IPS-20b (cell line): ENCODE results near the gene NOL4L.

ENCODE experiments used
- H3K27ac ChIP-seq: one replicate; pipeline ENCODE4 v1.5.1; 2013; ENCODE audit warnings: low read length
- H3K27me3 ChIP-seq: 2 replicates; pipeline ENCODE4 v1.6.1; 2013; ENCODE audit warnings: mild to moderate bottlenecking, low read length, inconsistent platforms; ENCODE audit not compliant: insufficient read depth
- H3K36me3 ChIP-seq: 2 replicates; pipeline ENCODE4 v1.6.1; 2013; ENCODE audit warnings: low read depth, mild to moderate bottlenecking, inconsistent platforms, low read length, moderate library complexity; ENCODE audit not compliant: insufficient read depth
- H3K4me1 ChIP-seq: 2 replicates; pipeline ENCODE4 v1.6.1; 2013; ENCODE audit warnings: mild to moderate bottlenecking, control low read depth, inconsistent platforms, low read length, moderate library complexity; ENCODE audit not compliant: insufficient read depth
- H3K4me3 ChIP-seq: 2 replicates; pipeline ENCODE4 v1.5.1; 2013; ENCODE audit warnings: mild to moderate bottlenecking, low read length, inconsistent platforms
- H3K9ac ChIP-seq: 2 replicates; pipeline ENCODE4 v1.6.1; 2013; ENCODE audit warnings: low read depth, mild to moderate bottlenecking, inconsistent platforms, low read length, moderate library complexity
- H3K9me3 ChIP-seq: 2 replicates; pipeline ENCODE4 v1.6.1; 2013; ENCODE audit warnings: mild to moderate bottlenecking, low read depth, low read length, inconsistent platforms; ENCODE audit not compliant: insufficient read depth

NOL4L gene

DNA sequence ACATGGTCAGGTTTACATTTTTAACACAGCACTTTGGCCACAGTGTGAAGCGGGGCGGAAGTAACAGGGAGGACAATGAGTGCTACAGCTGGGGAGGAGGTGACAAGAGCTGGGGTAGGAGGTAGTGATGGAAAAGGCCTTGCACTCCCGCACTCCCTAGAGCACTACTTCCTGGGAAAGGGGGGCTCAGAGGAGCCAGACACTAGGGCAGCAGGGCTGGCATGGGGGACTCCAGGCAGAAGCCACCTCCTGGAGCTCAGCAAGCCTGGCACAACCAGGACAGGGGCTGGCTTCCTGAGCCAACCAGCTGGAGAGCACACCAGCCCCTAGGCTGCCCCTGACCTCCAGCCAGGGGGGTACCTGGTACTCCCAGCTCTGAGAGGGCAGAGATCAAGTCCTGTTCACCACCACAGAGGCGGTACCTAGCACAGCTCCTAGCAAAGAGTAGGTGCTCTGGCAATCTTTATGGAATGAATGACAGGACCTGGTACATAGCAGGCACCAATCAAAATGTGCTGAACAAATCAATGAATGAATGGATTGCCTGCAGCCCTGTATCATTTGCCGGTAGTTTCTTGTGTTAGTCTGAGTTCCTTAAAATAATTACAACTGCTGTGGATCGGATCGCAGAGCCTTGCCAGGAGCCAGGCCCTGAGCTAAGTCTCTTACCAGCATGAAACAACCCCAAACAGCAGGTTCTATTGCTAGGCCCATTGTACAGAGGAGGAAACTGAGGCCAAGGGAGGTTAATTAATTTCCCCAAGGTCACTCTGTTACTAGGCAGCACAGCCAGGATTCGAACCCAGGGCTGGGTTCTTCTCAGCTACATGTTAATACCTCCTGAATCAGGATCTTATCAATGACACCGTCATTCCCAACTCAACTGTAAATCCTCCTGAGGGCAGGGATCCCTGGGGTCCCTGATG lies 15.5 kb downstream of the NOL4L start:
- no peaks in the 10 kb centered on the region for H3K27me3 ChIP-seq
- no peaks in the 10 kb centered on the region for H3K36me3 ChIP-seq
- H3K4me3 ChIP-seq = no peak overlapping the region
- peaks cover 3% of the 10 kb centered on the region; the same call in 1 of the 2 replicates for H3K4me1 ChIP-seq
- no peak overlapping the region for H3K9ac ChIP-seq
- no peak overlapping the region for H3K27ac ChIP-seq
- H3K9me3 ChIP-seq = no peaks in the 10 kb centered on the region

DNA sequence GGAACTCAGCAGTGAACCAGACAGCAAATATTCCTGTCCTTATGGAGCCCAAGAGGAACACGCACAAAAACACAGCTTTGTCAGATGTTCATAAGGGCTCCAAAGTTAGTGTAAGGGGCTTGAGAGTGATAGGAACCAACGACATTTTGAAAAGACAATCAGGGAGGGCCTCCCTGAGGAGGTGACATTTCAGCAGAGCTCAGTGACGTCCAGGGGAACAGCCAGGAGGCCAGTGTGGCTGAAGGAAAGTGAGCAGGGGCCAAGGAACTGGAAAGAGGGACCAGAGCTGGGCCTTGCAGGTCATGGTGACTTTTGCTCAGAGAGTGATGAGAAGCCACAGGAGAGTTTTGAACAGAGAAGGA lies 16.1 kb downstream of the NOL4L start:
- no peaks in the 10 kb centered on the region for H3K36me3 ChIP-seq
- peaks cover 3% of the 10 kb centered on the region; the same call in 1 of the 2 replicates for H3K4me1 ChIP-seq
- no peaks in the 10 kb centered on the region for H3K9me3 ChIP-seq
- H3K9ac ChIP-seq = no peak overlapping the region
- no peak overlapping the region for H3K27ac ChIP-seq
- no peaks in the 10 kb centered on the region for H3K27me3 ChIP-seq
- no peak overlapping the region for H3K4me3 ChIP-seq

DNA sequence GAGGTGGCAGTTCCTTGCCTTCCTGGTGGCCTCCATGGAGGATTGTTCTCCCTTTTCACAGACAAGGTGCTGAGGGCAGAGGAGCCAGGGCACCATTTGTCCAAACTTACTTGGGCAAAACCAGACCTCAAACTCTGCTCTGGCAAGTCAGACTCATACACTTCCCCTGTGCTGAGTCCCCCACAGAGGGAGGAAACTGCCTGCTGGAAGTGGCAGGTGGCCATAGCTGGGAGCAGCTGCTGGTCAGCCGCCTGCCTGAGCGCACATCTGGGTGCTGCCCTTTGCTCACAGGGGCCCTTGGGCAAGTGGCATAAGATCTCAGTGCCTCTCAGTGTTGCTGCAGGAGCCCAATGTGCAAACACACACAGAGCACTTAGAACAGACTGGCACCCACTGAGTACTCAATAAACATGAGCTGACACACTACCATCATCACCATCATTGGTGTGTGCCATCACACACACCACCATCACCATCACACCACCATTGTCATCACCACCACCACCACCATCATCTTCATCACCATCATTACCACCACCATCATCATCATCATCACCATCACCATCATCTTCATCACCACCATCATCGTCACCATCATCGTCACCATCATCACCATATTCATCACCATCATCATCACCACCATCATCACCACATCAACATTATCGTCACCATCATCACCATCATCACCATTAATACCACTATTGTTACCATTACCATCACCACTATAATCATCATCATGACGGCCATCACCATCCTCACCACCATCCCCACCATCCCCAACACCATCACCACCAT lies 17.6 kb downstream of the NOL4L start:
- Histone ChIP-seq H3K9me3 (no peaks in the 10 kb centered on the region), H3K4me1 (peaks cover 3% of the 10 kb centered on the region; the same call in 1 of the 2 replicates), H3K27me3 (no peaks in the 10 kb centered on the region), H3K36me3 (no peaks in the 10 kb centered on the region), H3K9ac (no peak overlapping the region), H3K27ac (no peak overlapping the region), H3K4me3 (no peak overlapping the region)

DNA sequence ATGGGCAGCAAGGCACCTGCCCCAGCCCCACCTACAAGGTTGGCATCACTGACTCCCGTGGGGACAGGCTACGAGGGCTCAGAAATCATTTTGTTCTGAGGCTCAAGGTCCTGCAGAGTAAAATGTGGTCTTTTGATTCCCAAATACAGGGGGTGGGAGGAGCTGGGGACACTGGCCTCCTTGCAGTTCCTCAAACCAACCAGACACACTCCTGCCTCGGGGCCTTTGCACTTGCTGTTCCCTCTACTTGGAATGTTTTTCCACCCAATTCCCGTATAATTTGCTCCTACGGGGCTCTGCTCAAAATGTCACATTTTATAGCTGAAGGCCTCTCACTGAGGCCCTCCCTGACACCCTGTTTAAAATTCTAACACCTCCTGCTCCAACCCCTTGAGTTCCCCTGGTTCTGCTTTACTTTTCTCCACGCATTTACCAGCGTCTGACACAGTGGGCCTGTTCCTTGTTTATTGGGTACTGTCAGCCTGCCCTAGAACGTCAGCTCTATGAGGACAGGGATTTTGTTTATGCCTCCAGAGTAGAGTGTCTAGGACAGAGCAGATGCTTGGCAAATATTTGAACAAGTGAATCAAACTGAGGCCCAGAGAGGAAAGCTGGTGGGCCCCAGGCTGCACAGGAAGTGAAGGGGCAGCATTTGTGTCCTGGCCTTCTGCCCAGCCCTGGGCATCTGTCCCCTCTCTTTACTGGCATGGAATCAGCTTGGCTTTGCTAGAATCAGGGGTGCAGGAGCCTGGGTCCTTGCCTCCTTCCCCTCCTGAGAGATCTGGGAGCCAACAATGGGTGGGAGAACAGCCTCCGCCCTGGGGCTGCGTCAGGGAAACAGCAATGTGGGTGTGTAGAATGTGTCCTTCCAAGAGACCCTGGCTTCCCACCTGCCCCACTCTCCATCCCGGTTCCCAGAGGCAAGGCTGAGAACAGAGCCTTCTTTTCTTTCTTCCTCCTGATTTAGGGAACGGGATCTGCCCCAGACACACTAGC lies 18.5 kb downstream of the NOL4L start:
- no peaks in the 10 kb centered on the region for H3K36me3 ChIP-seq
- no peaks in the 10 kb centered on the region for H3K27me3 ChIP-seq
- H3K9me3 ChIP-seq = no peaks in the 10 kb centered on the region
- peaks cover 3% of the 10 kb centered on the region; the same call in 1 of the 2 replicates for H3K4me1 ChIP-seq
- no peak overlapping the region for H3K27ac ChIP-seq
- no peak overlapping the region for H3K4me3 ChIP-seq
- no peak overlapping the region for H3K9ac ChIP-seq

DNA sequence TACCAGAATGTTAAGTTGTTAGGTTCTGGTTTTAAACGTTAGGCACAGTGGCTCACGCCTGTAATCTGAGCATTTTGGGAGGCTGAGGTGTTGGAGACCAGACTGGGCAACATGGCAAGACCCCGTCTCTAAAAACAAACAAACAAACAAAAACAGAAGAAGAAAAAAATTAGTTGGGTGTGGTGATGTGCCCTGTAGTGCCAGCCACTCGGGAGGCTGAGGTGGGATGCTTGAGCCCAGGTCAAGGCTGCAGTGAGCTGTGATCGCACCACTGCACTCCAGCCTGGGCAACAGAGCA lies 19.4 kb downstream of the NOL4L start:
- Histone ChIP-seq H3K4me3 (no peak overlapping the region), H3K27me3 (no peaks in the 10 kb centered on the region), H3K27ac (no peak overlapping the region), H3K9me3 (no peaks in the 10 kb centered on the region), H3K9ac (no peak overlapping the region), H3K36me3 (no peaks in the 10 kb centered on the region), H3K4me1 (peaks cover 11% of the 10 kb centered on the region; the same call in 1 of the 2 replicates)

DNA sequence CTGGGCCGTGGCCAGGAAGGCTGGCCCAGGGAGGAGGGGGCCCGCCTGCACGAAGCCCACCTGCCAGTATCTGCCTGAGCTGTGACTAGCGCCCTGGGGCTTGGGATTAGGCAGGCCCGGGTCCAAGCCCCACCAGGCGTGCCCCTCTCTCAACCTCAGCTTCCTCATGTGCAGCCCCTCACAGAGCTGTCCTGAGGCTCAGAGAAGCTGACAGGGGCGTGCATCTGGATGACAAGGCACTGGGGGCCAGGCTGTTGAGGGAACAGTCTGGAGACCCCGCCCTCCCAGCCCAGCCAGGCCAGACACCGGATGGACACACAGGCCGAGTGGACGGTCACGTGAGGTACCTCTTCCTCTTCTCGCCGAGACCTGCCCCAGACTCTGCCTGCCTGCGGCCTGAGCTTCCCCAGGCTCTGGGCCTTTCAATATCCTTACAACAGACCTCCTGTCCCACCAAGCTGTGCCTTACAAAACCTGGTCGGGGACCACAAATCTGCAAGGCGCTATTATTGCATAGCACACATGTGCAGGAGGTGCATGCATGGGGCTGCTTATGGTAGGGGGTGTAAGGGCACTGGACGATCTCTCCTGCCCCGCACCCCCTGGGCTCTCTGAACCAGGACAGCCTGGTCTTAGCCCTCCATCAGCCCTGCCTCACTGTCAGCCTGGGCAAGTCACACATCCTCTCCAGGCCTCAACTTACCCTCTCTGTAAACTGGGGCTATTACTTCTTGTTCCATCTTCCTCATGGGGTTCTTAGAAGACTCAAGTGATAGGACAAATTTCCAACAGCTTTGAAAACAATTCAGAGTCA lies 20.0 kb downstream of the NOL4L start:
- Histone ChIP-seq H3K27ac (no peak overlapping the region), H3K4me3 (no peak overlapping the region), H3K36me3 (no peaks in the 10 kb centered on the region), H3K27me3 (no peaks in the 10 kb centered on the region), H3K9ac (no peak overlapping the region), H3K4me1 (peaks cover 8% of the 10 kb centered on the region; the same call in 1 of the 2 replicates), H3K9me3 (no peaks in the 10 kb centered on the region)

DNA sequence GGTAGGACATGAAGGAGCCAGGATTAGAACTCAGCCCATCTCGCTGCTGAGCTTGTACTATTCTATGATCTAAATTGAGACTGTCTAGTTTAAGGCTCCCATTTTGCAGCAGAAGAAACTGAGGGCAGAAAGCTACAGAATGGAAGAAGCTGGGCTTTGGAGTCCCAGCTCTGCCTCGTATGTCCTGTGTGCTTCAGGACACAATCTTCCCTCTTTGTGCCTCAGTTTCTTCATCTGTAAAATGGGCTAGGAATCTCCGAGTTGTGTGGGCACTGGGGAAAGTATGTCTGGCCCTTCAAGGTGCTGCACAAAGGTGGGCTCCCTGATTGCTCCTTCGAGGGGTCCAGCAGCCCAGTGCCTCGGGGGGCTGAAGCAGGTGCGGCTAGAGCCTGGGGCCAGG lies 20.7 kb downstream of the NOL4L start:
- H3K9me3 ChIP-seq = no peaks in the 10 kb centered on the region
- no peak overlapping the region for H3K27ac ChIP-seq
- no peak overlapping the region for H3K4me3 ChIP-seq
- H3K4me1 ChIP-seq = peaks cover 8% of the 10 kb centered on the region; the same call in 1 of the 2 replicates
- no peak overlapping the region for H3K9ac ChIP-seq
- H3K36me3 ChIP-seq = no peaks in the 10 kb centered on the region
- H3K27me3 ChIP-seq = no peaks in the 10 kb centered on the region

DNA sequence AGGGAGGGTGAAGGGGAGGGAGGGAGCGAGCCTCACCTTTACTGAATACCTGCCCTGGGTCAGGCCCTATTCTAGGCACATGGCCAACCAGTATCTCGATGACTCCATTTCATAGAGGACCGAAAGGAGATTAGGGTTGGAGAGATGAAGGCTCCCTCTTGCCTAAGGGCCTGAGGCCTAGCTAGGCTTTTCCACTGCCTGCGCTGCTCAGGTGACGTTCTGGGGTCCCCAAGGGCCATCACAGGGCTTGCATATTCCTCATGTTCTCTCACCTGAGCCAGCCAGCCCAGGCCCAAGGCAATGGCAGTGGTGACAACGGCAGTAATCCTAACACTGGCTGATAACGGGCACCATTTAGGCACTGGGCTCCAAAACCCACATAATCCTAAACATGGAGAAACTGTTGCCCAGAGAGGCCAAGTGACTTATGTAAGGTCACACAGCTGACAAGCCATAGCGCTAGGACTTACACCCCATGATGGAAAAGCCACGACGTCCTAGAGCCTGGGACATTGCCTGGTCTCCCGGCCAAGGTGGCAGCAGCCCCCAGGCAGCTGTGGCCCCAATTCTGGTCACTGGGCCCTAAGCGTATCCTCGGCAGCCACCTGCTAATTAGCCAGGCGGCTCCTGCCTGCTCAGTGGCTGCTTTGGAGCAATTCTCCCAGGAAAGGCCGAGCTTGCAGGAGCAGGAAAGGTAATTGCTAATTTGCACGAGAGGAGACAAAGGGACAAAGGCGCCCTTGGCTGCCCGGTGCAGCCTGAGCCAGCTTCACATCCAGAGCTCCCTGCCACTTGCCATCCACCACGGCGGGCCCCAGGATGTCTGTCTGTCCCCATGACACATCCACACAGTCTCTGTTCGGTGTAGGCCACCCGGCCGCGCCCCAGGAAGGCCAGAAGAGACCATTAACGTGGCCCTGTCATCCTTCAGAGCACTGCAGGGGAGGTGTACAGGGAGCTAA lies 21.5 kb downstream of the NOL4L start:
- Histone ChIP-seq H3K36me3 (no peaks in the 10 kb centered on the region), H3K9ac (no peak overlapping the region), H3K9me3 (no peaks in the 10 kb centered on the region), H3K4me3 (no peak overlapping the region), H3K27ac (no peak overlapping the region), H3K27me3 (no peaks in the 10 kb centered on the region), H3K4me1 (peaks cover 8% of the 10 kb centered on the region; the same call in 1 of the 2 replicates)

DNA sequence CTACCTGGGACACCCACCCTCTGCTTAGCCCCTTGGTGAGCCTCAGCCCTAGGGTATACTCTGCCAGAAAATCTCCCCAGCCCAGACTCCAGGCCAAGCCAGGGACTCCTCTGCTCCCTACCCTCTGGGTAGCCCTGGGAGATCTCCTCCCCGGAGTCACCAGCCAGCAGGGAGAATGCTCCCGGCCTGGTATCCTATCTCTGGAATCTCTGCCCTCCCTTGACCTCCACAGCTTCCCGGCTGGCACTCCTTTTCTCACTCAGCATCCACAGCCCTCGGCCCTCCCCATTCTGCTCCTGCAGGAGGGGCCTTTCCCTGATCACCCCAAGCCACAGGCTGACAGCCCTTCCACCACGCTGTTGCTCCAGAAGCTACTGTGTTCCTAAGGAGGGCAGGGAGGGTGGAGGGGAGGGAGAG lies 22.6 kb downstream of the NOL4L start:
- Histone ChIP-seq H3K4me1 (peaks cover 8% of the 10 kb centered on the region; the same call in 1 of the 2 replicates), H3K9me3 (no peaks in the 10 kb centered on the region), H3K27ac (no peak overlapping the region), H3K36me3 (no peaks in the 10 kb centered on the region), H3K27me3 (no peaks in the 10 kb centered on the region), H3K4me3 (no peak overlapping the region), H3K9ac (no peak overlapping the region)
